Measurements from ENCODE around the gene PDILT.
"Not testable (repeated sequence)": the region's sequence is repeated elsewhere in the genome, so short reads cannot be mapped to it uniquely, and the experiment has no call there.

Gene PDILT, protein sequence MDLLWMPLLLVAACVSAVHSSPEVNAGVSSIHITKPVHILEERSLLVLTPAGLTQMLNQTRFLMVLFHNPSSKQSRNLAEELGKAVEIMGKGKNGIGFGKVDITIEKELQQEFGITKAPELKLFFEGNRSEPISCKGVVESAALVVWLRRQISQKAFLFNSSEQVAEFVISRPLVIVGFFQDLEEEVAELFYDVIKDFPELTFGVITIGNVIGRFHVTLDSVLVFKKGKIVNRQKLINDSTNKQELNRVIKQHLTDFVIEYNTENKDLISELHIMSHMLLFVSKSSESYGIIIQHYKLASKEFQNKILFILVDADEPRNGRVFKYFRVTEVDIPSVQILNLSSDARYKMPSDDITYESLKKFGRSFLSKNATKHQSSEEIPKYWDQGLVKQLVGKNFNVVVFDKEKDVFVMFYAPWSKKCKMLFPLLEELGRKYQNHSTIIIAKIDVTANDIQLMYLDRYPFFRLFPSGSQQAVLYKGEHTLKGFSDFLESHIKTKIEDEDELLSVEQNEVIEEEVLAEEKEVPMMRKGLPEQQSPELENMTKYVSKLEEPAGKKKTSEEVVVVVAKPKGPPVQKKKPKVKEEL

DNA sequence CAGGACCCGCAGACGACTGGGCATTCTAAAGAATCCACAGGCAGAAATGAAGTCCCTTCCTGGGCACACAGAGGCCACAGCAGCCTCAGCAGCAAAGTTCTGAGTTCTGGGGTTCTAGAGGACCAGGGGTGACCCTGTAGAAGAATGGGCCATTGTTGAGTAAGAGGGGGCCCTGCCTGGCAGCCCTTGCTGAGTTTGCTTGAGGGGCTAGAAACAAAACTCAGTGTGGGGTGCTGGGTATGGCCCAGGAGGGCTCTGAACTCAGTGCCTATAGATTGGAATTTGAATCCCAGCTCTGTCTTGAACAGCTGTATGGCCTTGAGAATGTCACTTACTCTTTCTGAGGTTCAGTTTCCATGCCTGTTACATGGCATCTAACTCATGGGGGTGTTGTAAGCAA is at the start of gene PDILT:
Gene PDILT, minus strand, starts transcription at position 101 of the 400 bp plus-strand sequence. CDS start 5,437 bp downstream, outside the sequence.
- no peak for DNase-seq

GRCh38 chr16:20453633-20454032 is 49.1 kb upstream of the PDILT start:
- not testable (repeated sequence) for DNase-seq

- DNase-seq, result not testable (repeated sequence)
Measured at GRCh38 chr16:20451364-20451763, 46.8 kb upstream of the PDILT start, which contains the start of gene ACSM2A. TSS of gene ACSM2A (plus strand) at chr16:20451521. CDS start at chr16:20460115, 8,594 bp downstream.

DNA sequence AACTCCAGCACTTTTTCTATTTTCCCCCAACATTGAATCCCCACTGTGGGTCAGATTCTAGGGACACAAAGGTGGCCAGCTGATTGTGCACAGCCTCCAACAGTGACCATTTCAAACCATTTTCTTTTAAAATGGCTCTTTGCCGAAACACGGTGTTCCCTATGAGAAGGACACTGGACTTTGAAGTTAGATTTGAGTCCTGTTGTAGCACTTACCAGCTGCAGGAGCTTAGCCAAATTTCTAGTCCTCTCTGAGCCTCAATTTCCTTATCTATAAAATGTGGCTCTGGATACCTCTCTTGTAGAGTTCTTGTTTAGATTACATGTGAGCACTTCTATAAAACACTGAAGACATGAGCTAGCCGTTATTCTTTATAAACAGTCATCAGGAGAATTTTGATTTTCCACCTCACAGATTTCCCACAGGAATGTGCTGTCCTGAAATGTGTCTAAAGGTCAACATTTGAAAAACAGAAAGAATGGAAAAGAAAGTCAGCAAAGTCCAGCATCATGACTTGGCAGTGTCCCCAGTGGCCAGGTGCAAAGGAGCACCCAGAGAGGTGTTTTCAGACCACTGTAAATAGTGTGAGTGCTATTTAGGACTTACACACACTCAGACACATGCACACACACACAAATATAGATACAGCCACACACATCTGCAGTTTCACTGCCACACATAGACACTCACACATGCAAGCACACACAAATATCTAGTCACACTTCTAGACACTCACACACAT is 42.3 kb upstream of the PDILT start:
- DNase-seq, result not testable (repeated sequence)

- DNase-seq, result not testable (repeated sequence)
Measured at GRCh38 chr16:20441859-20442258, 37.3 kb upstream of the PDILT start.

DNA sequence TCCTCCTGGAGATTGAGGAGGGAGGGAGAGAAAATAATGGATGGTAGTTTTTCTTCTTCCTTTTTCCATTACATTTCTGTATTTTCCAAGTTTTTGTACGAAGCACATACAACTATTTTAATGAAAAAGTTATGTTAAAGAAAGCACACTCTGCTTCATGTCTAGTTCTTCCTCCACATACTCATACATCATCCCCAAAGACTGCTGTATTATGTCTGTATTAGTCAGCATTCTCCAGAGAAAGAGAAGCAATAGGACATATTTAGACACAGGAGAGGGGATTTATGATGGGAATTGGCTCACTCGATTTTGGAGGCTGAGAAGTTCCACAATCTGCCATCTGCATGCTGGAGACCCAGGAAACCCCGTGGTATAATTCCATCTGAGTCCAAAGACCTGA is 36.7 kb upstream of the PDILT start:
- DNase-seq, result no peak

DNA sequence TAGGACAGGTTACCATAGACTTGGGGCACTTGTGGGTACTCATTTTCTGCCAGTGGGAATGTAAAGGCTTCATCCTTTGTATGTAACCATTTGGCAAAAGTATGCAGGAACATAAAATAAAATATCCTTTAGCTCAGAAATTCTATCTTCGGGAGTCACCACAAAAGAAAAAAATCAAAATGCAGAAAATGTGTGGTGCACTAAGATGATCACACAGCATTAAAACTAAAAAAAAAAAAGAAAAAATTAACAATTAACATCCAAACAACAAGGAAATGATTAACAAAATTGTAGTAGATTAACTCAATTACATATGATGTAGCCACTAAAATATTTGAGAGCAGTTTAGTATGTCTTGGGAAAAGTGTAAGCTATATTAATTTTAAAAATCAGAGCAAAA is 36.2 kb upstream of the PDILT start:
- not testable (repeated sequence) for DNase-seq

DNA sequence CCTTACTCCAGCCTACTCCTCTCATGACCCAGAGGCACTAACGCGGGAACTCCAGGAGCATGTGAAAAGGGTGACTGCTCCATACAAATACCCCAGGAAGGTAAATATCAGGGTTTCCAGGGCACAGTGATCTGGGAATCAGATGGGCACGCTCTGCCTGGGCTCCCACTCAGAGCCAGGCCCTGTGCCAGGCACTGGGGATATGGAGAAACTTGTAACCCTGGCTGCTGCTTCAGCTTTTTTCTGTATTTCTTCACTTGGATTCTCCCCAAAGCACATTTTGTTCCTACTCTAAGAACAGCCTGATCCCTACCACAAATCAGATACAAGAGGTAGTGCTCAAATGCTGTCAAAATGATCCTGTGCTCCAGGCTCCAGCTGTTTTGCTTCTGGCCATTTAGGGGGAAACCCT is 35.3 kb upstream of the PDILT start:
- DNase-seq, result not testable (repeated sequence)

GRCh38 chr16:20438950-20439349 is 34.4 kb upstream of the PDILT start:
- DNase-seq, result not testable (repeated sequence)

DNA sequence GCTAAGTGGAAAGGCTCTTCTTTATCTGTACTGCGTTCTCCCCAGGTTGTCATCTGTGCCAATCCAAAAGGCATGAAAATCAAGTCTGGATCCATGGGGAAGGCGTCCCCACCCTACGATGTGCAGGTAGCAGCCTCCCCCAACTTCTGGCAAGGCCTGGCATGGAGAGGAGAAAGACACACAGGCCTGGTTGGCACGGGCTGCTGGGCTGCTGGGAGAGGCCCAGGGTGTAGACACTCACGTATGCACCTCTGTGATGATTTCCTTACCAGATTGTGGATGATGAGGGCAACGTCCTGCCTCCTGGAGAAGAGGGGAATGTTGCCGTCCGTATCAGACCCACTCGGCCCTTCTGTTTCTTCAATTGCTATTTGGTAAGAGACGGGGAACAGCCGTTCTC is 26.4 kb upstream of the PDILT start:
- no peak for DNase-seq

DNA sequence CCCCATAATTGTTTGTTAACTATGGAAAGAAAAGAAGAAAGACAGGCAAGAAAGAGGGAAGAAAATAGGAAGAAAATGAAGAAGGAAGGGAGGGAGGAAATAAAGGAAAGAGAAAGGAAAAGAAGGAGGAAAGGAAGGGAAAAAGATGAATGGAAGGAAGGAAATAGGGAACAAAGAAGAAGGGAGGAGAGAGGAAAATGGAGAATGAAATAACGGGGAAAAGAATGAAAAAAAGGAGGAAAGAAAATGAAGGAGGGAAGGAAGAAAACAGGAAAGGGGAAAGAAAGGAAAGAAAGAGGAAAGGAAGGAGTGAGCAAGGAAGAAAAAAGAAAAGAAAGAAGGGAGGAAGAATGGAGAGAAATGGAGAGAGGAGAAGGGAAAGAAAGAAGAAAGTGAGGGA is 25.9 kb upstream of the PDILT start:
- not testable (repeated sequence) for DNase-seq

- not testable (repeated sequence) for DNase-seq
Measured at GRCh38 chr16:20429499-20429898, 25.0 kb upstream of the PDILT start.

GRCh38 chr16:20427401-20427797 is 22.9 kb upstream of the PDILT start:
- not testable (repeated sequence) for DNase-seq

GRCh38 chr16:20424129-20424866 is 19.8 kb upstream of the PDILT start:
- DNase-seq, result no peak

DNA sequence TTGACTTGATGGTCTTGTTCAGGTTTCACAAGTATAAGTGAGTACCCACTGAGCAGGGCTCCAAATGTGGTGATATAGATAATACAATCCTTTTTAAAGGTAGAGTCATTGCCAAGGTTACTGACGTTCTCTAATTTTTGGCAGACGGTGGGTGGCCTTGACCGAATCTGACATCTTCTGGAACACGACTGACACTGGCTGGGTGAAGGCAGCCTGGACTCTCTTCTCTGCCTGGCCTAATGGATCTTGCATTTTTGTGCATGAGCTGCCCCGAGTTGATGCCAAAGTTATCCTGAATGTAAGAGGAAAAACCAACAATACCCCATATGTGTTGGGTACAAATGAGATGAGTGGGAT is 19.2 kb upstream of the PDILT start:
- not testable (repeated sequence) for DNase-seq

GRCh38 chr16:20421748-20422147 is 17.2 kb upstream of the PDILT start:
- DNase-seq, result not testable (repeated sequence)

- not testable (repeated sequence) for DNase-seq
Measured at GRCh38 chr16:20419093-20419492, 14.6 kb upstream of the PDILT start.

DNA sequence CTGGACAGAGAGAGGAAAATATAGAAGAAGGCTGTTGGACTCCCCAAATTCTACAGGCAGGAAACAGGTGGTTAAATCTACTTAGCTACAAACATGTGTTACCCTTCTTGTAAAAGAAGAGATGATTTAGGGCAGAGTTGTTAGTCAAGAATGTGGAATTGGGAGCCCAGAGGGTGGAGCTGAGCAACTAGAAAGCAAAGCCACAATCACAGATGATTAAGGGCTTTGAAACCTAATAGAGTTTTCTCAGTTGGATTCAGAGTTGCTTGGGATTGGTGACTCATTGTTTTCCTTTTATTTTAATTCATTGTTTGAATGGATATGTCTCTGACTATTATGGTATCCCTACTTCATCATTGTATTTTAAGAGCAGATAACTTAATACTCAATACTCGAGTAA is 11.0 kb upstream of the PDILT start:
- no peak for DNase-seq

GRCh38 chr16:20411055-20411454 is 6.5 kb upstream of the PDILT start:
- DNase-seq, result no peak

- DNase-seq, result no peak
Measured at GRCh38 chr16:20410121-20410723, 5.7 kb upstream of the PDILT start.

DNA sequence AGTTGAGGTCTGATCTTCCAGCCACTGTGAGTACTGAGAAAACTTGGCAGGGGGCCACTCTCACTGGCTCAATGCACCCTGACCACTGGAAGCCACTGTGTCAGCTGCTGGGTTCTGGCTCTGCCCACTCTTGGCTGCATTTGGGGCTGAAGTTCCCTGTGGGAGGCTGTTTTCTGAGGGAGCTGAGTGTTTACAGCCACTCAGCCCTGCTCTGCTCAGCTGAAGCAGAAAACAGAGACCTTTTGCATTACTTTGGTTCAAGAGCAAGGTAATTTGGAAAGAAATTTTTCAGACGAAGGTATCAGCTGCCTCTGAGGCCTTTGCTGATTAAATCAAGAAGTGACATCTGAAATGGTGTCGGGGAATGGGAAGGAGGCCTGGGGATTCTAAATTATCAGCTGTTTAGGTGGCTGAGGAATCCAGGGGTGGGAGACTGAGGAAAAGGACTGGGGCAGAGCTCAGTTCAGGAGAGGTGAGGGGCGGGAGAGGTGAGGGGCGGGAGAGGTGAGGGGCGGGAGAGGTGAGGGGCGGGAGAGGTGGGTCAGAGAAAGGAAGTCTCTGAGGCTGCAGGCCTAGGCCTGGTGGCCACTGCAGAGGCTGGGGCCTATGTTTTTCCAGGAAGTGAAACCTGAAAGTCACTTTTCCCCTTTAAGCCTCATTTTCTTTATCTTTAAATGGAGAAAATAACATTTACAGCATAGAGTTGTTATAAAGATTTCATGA is 5.0 kb upstream of the PDILT start, which contains the start of gene ACSM5:
Gene ACSM5, plus strand, starts transcription at position 137 of the 723 bp plus-strand sequence. CDS start 1,951 bp downstream, outside the sequence.
- DNase-seq, result no peak

- no peak for DNase-seq
Measured at GRCh38 chr16:20402651-20403050, 1.9 kb downstream of the PDILT start.

Data from activated CD8-positive, alpha-beta memory T cell treated with anti-CD3 and anti-CD28 coated beads for 24 hours (primary cell).